Measurements from ENCODE around the gene HMBS.

DNA sequence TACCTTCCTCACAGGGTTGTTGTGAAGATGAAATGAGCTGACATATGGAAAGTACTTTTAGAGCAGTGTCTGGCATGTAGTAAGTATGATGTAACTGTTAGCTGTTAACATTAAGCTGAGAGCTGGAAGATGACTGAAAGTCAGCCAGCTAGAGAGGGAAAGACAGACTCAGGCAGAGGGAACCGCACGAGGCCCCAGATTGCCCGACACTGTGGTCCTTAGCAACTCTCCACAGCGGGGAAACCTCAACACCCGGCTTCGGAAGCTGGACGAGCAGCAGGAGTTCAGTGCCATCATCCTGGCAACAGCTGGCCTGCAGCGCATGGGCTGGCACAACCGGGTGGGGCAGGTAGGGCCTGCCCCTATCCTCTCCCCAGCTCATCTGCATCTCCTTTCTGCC is 6.5 kb downstream of the HMBS start:
- TF ChIP-seq CTCF (IDR thresholded peaks at IDR 0.05) (no peak), POLR2A (IDR thresholded peaks at IDR 0.05) (no peak), EP300 (IDR thresholded peaks at IDR 0.05) (no peak)
